Left kidney (tissue), 2 donors: Measurements from ENCODE around the gene CAPN2. TPM values are rescaled to one million over a fixed set of nuclear protein-coding genes. Genes with fewer than 3 reads are reported as not detected.
A peak's percentile ranks its signal among the peaks of the same experiment; 100 is the strongest.
"Not testable (repeated sequence)": the region's sequence is repeated elsewhere in the genome, so short reads cannot be mapped to it uniquely, and the experiment has no call there.

ENCODE experiments used
- DNase-seq: peaks from one replicate; pipeline ENCODE4 v3.0.0-alpha.2; 2013
- polyA plus RNA-seq: library from polyadenylated mRNA; unstranded; fragments of 120-200 nt; gene quantifications from one replicate; pipeline ENCODE4 v1.2.1, GENCODE V29; 2013; ENCODE audit not compliant: insufficient read length

Gene CAPN2
- polyA plus RNA-seq, 1 donor = 199 TPM

- no peak for DNase-seq
Measured at GRCh38 chr1:223785808-223786207, 73.5 kb downstream of the CAPN2 start.

- no peak for DNase-seq
Measured at GRCh38 chr1:223788746-223789415, 76.5 kb downstream of the CAPN2 start.

GRCh38 chr1:223792046-223792445 is 79.7 kb downstream of the CAPN2 start:
- DNase-seq = no peak

- no peak for DNase-seq
Measured at GRCh38 chr1:223793716-223794115, 81.4 kb downstream of the CAPN2 start.

- DNase-seq = no peak
Measured at GRCh38 chr1:223794136-223794880, 82.0 kb downstream of the CAPN2 start.

- no peak for DNase-seq
Measured at GRCh38 chr1:223796210-223796609, 83.9 kb downstream of the CAPN2 start.

- no peak for DNase-seq
Measured at GRCh38 chr1:223802032-223802431, 89.7 kb downstream of the CAPN2 start.

- DNase-seq = no peak
Measured at GRCh38 chr1:223802602-223803001, 90.3 kb downstream of the CAPN2 start.

- DNase-seq = no peak
Measured at GRCh38 chr1:223803211-223803610, 90.9 kb downstream of the CAPN2 start.

- not testable (repeated sequence) for DNase-seq
Measured at GRCh38 chr1:223809905-223810304, 97.6 kb downstream of the CAPN2 start.

GRCh38 chr1:223810586-223810985 is 98.2 kb downstream of the CAPN2 start:
- DNase-seq = no peak

GRCh38 chr1:223811634-223812101 is 99.3 kb downstream of the CAPN2 start:
- peak; percentile 39 for DNase-seq

- DNase-seq = no peak
Measured at GRCh38 chr1:223813645-223814044, 101.3 kb downstream of the CAPN2 start.

GRCh38 chr1:223815020-223815853 is 102.9 kb downstream of the CAPN2 start:
- no peak for DNase-seq

- no peak for DNase-seq
Measured at GRCh38 chr1:223815865-223816264, 103.5 kb downstream of the CAPN2 start.

- DNase-seq = not testable (repeated sequence)
Measured at GRCh38 chr1:223817265-223817664, 104.9 kb downstream of the CAPN2 start.

- no peak for DNase-seq
Measured at GRCh38 chr1:223819730-223820514, 107.6 kb downstream of the CAPN2 start.

GRCh38 chr1:223820515-223820858 is 108.1 kb downstream of the CAPN2 start:
- no peak for DNase-seq

GRCh38 chr1:223820971-223821370 is 108.6 kb downstream of the CAPN2 start:
- no peak for DNase-seq

GRCh38 chr1:223824287-223824686 is 111.9 kb downstream of the CAPN2 start:
- no peak for DNase-seq

- no peak for DNase-seq
Measured at GRCh38 chr1:223824712-223825111, 112.4 kb downstream of the CAPN2 start.
